Endothelial cell of umbilical vein (primary cell): ENCODE data around the gene C1R.
"Not testable (repeated sequence)": the region's sequence is repeated elsewhere in the genome, so short reads cannot be mapped to it uniquely, and the experiment has no call there.

Experiments used
- EZH2 ChIP-seq: IDR thresholded peaks from 2 replicates; pipeline ENCODE4 v1.6.1; 2012; ENCODE audit warnings: borderline replicate concordance, low read depth, mild to moderate bottlenecking, moderate library complexity, low read length, inconsistent platforms; ENCODE audit not compliant: severe bottlenecking
- FOS ChIP-seq: IDR thresholded peaks from 2 replicates; pipeline ENCODE4 v1.6.1; 2011; ENCODE audit warnings: mild to moderate bottlenecking, low read length, moderate library complexity, borderline replicate concordance; ENCODE audit not compliant: insufficient read depth
- GATA2 ChIP-seq: IDR thresholded peaks from 2 replicates; pipeline ENCODE4 v1.7.0; 2011; ENCODE audit warnings: low read depth, mild to moderate bottlenecking, moderate library complexity, mixed read lengths, low read length; ENCODE audit not compliant: insufficient read length, insufficient read depth
- JUN ChIP-seq: IDR thresholded peaks from 2 replicates; pipeline ENCODE4 v1.6.1; 2011; ENCODE audit warnings: borderline replicate concordance, low read depth; ENCODE audit not compliant: insufficient read length, insufficient read depth
- MYC ChIP-seq: IDR thresholded peaks from one replicate; pipeline ENCODE4 v1.6.1; 2011; ENCODE audit warnings: mild to moderate bottlenecking, low read depth, low read length
- POLR2A ChIP-seq: IDR thresholded peaks from 2 replicates; pipeline ENCODE4 v1.6.1; 2012; ENCODE audit warnings: low read depth, mild to moderate bottlenecking, control low read depth, low read length
- POLR2AphosphoS5 ChIP-seq: IDR thresholded peaks from 2 replicates; pipeline ENCODE4 v1.6.1; 2012; ENCODE audit warnings: low read depth, mild to moderate bottlenecking, control low read depth, low read length, moderate library complexity; ENCODE audit not compliant: insufficient read depth
- TF ChIP-seq, protein P1 (sequence below), 2 donors: IDR thresholded peaks; 1 replicate in 1 of 2; 2 replicates in 1 of 2; pipeline ENCODE4 v1.5.1; 2011; ENCODE audit warnings: low read length in 2 of 2, mild to moderate bottlenecking in 2 of 2, moderate library complexity in 2 of 2, control low read depth in 1 of 2, inconsistent platforms in 1 of 2, low read depth in 1 of 2; ENCODE audit not compliant: insufficient read depth in 1 of 2; ENCODE audit errors: extremely low read depth in 1 of 2
- TF ChIP-seq, protein P2 (sequence below): IDR thresholded peaks from 2 replicates; pipeline ENCODE4 v1.6.1; 2011; ENCODE audit not compliant: insufficient read depth, insufficient read length

DNA sequence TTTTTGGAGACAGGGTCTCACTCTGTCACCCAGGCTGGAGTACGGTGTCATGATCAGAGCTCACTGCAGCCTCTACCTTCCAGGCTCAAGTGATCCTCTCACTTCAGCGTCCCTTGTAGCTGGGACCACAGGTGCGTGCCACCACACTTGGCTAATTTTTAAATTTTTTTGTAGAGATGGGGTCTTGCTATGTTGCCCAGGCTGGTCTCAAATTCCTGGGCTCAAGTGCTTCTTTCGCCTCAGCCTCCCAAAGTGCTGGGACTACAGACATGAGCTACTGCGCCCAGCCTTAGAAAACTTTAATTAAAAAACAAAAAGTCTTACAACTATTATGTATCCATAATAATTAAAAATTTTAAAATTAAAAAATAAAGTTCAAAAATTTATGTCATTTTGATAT lies 14.9 kb upstream of the C1R start:
- TF ChIP-seq, protein P1, sequence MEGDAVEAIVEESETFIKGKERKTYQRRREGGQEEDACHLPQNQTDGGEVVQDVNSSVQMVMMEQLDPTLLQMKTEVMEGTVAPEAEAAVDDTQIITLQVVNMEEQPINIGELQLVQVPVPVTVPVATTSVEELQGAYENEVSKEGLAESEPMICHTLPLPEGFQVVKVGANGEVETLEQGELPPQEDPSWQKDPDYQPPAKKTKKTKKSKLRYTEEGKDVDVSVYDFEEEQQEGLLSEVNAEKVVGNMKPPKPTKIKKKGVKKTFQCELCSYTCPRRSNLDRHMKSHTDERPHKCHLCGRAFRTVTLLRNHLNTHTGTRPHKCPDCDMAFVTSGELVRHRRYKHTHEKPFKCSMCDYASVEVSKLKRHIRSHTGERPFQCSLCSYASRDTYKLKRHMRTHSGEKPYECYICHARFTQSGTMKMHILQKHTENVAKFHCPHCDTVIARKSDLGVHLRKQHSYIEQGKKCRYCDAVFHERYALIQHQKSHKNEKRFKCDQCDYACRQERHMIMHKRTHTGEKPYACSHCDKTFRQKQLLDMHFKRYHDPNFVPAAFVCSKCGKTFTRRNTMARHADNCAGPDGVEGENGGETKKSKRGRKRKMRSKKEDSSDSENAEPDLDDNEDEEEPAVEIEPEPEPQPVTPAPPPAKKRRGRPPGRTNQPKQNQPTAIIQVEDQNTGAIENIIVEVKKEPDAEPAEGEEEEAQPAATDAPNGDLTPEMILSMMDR (IDR thresholded peaks at IDR 0.05; ENCODE audit: extremely low read depth in 1 of 2, insufficient read depth in 1 of 2, low read depth in 1 of 2, low read length in 2 of 2) = not testable (repeated sequence)
- TF ChIP-seq POLR2AphosphoS5, POLR2A, GATA2, JUN, FOS, EZH2, MYC: not testable (repeated sequence)
- TF ChIP-seq, protein P2, sequence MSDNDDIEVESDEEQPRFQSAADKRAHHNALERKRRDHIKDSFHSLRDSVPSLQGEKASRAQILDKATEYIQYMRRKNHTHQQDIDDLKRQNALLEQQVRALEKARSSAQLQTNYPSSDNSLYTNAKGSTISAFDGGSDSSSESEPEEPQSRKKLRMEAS = not testable (repeated sequence)
